Transverse colon (tissue), 3 donors: ENCODE data around the gene KLHDC8A.

Experiments used
- EP300 ChIP-seq: sonication (generic); formaldehyde crosslinking; IDR thresholded peaks from one replicate; pipeline ENCODE4 v1.6.1; 2017; ENCODE audit warnings: antibody characterized with exemption, low read depth
- POLR2A ChIP-seq: fragments of 450-650 bp; IDR thresholded peaks from one replicate; pipeline ENCODE4 v1.6.1; 2016; ENCODE audit warnings: antibody characterized with exemption, mild to moderate bottlenecking, moderate library complexity
- TF ChIP-seq, protein P1 (sequence below), 5 experiments: fragments of 200-600 bp in 3 of 5; fragments of 450-650 bp in 2 of 5; sonication (generic) in 3 of 5; IDR thresholded peaks; 1 replicate in 2 of 5; 2 replicates in 3 of 5; pipeline ENCODE4 v1.5.1; 2016 to 2017; ENCODE audit warnings: antibody characterized with exemption in 5 of 5, inconsistent platforms in 3 of 5, mild to moderate bottlenecking in 2 of 5, moderate library complexity in 1 of 5

DNA sequence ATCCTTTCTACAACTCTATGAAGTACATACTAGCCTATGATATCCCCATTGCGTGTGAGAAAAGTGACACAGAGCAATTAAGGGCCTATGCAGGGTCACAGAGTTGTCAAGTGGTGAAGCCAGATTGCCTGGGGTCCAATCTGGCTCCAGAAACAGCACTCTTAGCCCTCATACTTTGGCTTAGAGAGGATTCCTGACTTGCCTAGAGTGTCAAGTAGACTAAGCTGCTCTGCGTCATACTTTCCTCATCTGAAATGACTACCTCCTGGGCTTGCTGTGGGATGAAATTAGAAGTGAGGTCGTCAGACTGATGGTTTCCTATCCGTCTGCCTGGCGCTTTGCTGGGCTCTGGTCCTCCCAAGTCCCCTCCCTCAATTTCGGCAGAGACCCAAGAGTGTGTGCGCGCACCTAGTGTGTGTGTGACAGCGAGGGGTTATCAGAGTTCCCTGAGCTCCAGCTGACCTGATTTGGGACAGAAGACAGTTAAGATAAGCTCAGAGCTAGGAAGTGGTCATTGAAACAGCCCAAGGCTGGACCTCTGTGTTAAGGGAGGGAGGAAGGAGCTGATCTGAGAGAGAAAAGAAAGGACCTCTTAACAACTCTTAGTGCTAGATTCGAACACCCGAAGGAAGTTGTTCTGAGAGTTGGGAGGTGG is 29.8 kb downstream of the KLHDC8A start:
- TF ChIP-seq POLR2A (no peak), EP300 (no peak)
- TF ChIP-seq, protein P1, sequence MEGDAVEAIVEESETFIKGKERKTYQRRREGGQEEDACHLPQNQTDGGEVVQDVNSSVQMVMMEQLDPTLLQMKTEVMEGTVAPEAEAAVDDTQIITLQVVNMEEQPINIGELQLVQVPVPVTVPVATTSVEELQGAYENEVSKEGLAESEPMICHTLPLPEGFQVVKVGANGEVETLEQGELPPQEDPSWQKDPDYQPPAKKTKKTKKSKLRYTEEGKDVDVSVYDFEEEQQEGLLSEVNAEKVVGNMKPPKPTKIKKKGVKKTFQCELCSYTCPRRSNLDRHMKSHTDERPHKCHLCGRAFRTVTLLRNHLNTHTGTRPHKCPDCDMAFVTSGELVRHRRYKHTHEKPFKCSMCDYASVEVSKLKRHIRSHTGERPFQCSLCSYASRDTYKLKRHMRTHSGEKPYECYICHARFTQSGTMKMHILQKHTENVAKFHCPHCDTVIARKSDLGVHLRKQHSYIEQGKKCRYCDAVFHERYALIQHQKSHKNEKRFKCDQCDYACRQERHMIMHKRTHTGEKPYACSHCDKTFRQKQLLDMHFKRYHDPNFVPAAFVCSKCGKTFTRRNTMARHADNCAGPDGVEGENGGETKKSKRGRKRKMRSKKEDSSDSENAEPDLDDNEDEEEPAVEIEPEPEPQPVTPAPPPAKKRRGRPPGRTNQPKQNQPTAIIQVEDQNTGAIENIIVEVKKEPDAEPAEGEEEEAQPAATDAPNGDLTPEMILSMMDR (IDR thresholded peaks at IDR 0.05): no peak
